RWPE2 (cell line): ENCODE data around the gene UTP11.

ENCODE experiments used
- ATAC-seq: fragments of 200-7000 bp; cut with Tn5 transposase; 3 replicates; pipeline ENCODE4 v1.9.1; 2021; ENCODE audit warnings: low read depth
- DNase-seq: peaks from one replicate; pipeline ENCODE4 v3.0.0-alpha.2; 2020; ENCODE audit warnings: low spot score
- H3K27ac ChIP-seq: fragments of 450-650 bp; 2 replicates; pipeline ENCODE4 v1.5.1; 2017; ENCODE audit warnings: mild to moderate bottlenecking; ENCODE audit not compliant: poor library complexity, severe bottlenecking
- H3K27me3 ChIP-seq: fragments of 250-450 bp; sonication (Bioruptor Pico); 2 replicates; pipeline ENCODE4 v1.5.1; 2021; ENCODE audit warnings: mild to moderate bottlenecking, moderate library complexity; ENCODE audit not compliant: insufficient read depth, poor library complexity, severe bottlenecking
- H3K36me3 ChIP-seq: fragments of 250-450 bp; sonication (Bioruptor Pico); 2 replicates; pipeline ENCODE4 v1.5.1; 2020; ENCODE audit warnings: low read depth, mild to moderate bottlenecking, moderate library complexity
- H3K4me1 ChIP-seq: fragments of 250-450 bp; sonication (Bioruptor Pico); 2 replicates; pipeline ENCODE4 v1.5.1; 2021; ENCODE audit warnings: mild to moderate bottlenecking, moderate library complexity; ENCODE audit not compliant: insufficient read depth, poor library complexity, severe bottlenecking
- H3K4me3 ChIP-seq: fragments of 250-450 bp; sonication (Bioruptor Pico); 2 replicates; pipeline ENCODE4 v1.5.1; 2021; ENCODE audit warnings: mild to moderate bottlenecking, moderate library complexity; ENCODE audit not compliant: severe bottlenecking
- H3K9me3 ChIP-seq: fragments of 250-450 bp; sonication (Bioruptor Pico); 2 replicates; pipeline ENCODE4 v1.5.1; 2021; ENCODE audit warnings: mild to moderate bottlenecking, moderate library complexity; ENCODE audit not compliant: severe bottlenecking
- CTCF ChIP-seq: fragments of 450-650 bp; IDR thresholded peaks from one replicate; pipeline ENCODE4 v1.5.1; 2017; ENCODE audit warnings: mild to moderate bottlenecking, moderate library complexity; ENCODE audit not compliant: poor library complexity, severe bottlenecking

Gene UTP11

DNA sequence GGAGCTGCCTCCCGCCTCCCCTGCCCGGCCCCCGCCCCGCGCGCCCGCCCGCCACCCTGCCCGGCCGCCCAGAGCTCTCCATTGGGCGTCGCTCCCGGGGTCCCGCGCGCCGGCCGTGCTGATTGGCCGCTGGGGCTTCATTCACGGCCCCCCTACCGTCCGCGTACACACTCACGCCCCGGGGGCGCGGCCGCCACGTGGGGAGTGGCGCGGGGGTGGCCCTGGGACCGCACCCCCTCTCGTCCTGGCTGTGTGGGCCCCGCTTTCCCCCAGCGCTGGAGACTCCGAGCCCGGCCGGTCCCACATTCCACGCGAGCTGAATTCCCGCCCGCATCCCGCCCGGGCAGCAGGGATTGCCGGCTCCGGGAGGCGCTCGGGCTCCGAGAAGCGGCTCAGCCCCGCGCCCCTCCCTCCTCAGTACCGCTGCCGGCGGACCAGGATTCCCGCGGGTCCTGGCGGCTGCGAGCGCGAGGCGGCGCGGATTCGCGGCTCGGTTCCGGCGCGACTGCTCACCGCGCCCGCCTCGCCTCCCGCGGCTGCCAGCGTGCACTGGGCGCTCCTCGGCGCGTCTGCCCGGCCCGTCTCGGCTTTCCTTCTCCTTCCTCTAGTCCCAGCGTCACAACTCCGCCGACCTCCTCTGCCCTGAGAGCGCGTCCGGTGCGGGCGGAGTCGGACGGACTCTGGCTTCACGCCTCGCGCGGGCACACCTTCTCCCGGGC is 34.5 kb downstream of the UTP11 start:
- H3K9me3 ChIP-seq = no peaks in the 10 kb centered on the region
- ATAC-seq = peak; percentile 81
- peak overlapping the region; percentile 41 for H3K4me3 ChIP-seq
- H3K27ac ChIP-seq = no peak overlapping the region
- no peak for TF ChIP-seq CTCF
- peaks cover 34% of the 10 kb centered on the region for H3K27me3 ChIP-seq
- no peaks in the 10 kb centered on the region for H3K4me1 ChIP-seq
- DNase-seq = peak; percentile 84
- no peaks in the 10 kb centered on the region for H3K36me3 ChIP-seq

GRCh38 chr1:38047603-38048141 is 35.1 kb downstream of the UTP11 start:
- TF ChIP-seq CTCF = no peak
- DNase-seq (no peak), ATAC-seq (peak; percentile 51)
- Histone ChIP-seq H3K4me1 (no peaks in the 10 kb centered on the region), H3K27ac (no peak overlapping the region), H3K36me3 (no peaks in the 10 kb centered on the region), H3K9me3 (no peaks in the 10 kb centered on the region), H3K27me3 (peaks cover 30% of the 10 kb centered on the region), H3K4me3 (peak overlapping the region; percentile 41)

DNA sequence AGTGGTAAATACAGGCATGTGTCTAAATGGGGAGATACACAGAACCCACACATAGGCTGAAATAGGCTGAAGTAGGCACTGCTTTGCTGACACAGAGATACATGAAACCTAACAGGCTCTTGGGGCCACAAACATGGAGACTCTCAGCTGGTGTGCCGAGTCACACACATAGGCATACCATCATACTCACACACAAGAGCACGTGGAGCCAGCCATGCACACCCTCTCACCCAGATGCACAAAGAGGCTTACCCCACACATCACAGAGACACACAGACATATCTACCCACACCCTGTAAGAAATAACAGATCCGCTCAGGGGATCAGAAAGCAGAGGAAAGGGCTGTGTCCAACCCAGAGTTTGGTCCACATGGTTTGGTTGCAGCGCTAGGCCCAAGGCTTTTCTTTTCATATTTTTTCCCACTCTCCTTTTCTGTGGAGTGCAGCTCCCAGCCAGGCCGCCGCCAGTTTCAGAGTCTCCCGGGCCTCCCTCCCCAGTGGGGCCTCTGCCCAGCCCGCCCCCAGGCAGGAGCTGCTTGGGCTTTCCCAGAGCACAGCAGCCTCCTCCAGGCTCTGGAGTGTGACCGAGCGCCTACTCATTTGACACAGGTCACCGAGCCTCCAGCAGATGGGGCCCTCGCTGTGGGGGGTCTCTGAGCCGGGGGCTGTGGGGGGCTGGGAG is 38.0 kb downstream of the UTP11 start:
- no peak overlapping the region for H3K4me3 ChIP-seq

DNA sequence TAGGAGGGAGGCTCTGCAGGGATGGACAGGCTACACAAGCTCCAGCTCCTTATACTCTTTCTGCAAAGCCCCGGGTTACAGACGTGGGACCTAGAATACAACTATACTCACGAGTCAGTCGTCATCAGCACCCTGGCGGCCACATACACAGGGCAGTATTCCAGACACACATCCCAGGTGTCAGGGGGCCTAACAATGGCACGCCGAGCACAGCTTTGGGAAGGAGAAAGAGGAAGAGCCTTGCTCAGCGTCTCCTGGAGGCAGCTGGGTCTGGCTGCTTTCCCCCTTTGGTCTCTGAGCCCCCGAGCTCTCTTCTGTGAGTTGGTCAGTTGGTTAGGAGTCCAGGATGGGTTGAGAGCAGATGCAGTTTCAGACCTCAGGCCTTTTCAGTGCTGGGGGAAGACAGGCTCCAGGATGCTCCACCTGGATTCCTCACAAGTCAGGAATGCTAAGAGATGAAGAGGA is 38.6 kb downstream of the UTP11 start:
- ATAC-seq (no peak), DNase-seq (no peak)
- TF ChIP-seq CTCF = no peak
- Histone ChIP-seq H3K9me3 (no peaks in the 10 kb centered on the region), H3K4me3 (no peak overlapping the region), H3K36me3 (no peaks in the 10 kb centered on the region), H3K27ac (no peak overlapping the region), H3K4me1 (no peaks in the 10 kb centered on the region), H3K27me3 (no peaks in the 10 kb centered on the region)

More for the DNA sequence above, 38.0 kb downstream of the UTP11 start:
- DNase-seq = no peak
- TF ChIP-seq CTCF = no peak
- no peak for ATAC-seq
- H3K27ac ChIP-seq = no peak overlapping the region
- H3K36me3 ChIP-seq = no peaks in the 10 kb centered on the region
- H3K27me3 ChIP-seq = peaks cover 4% of the 10 kb centered on the region
- no peaks in the 10 kb centered on the region for H3K4me1 ChIP-seq
- no peaks in the 10 kb centered on the region for H3K9me3 ChIP-seq
